Measurements from ENCODE around the gene MOXD1.

Gene MOXD1

GRCh38 chr6:132304891-132305305 is 96.4 kb downstream of the MOXD1 start:
- no peaks in the 10 kb centered on the region for H3K36me3 ChIP-seq (ENCODE audit: insufficient read depth, low read length)
- no peaks in the 10 kb centered on the region for H3K4me1 ChIP-seq (ENCODE audit: insufficient read depth, low read length)
- no peaks in the 10 kb centered on the region for H3K9me3 ChIP-seq (ENCODE audit: control insufficient read depth, insufficient read depth, low read length)
- H3K9ac ChIP-seq (ENCODE audit: low read depth, low read length), result no peak overlapping the region

- no peaks in the 10 kb centered on the region for H3K9me3 ChIP-seq (ENCODE audit: control insufficient read depth, insufficient read depth, low read length)
- H3K36me3 ChIP-seq (ENCODE audit: insufficient read depth, low read length), result no peaks in the 10 kb centered on the region
- H3K4me1 ChIP-seq (ENCODE audit: insufficient read depth, low read length), result no peaks in the 10 kb centered on the region
- no peak overlapping the region for H3K9ac ChIP-seq (ENCODE audit: low read depth, low read length)
These were observed 100.8 kb downstream of the MOXD1 start for GRCh38 chr6:132300323-132300949.

- Histone ChIP-seq H3K36me3 (ENCODE audit: insufficient read depth, low read length) (no peaks in the 10 kb centered on the region), H3K4me1 (ENCODE audit: insufficient read depth, low read length) (no peaks in the 10 kb centered on the region), H3K9ac (ENCODE audit: low read depth, low read length) (no peak overlapping the region), H3K9me3 (ENCODE audit: control insufficient read depth, insufficient read depth, low read length) (no peaks in the 10 kb centered on the region)
These were observed 102.8 kb downstream of the MOXD1 start for GRCh38 chr6:132298344-132298949.

GRCh38 chr6:132289756-132290155 is 111.5 kb downstream of the MOXD1 start:
- Histone ChIP-seq H3K36me3 (ENCODE audit: insufficient read depth, low read length) (no peaks in the 10 kb centered on the region), H3K4me1 (ENCODE audit: insufficient read depth, low read length) (no peaks in the 10 kb centered on the region), H3K9ac (ENCODE audit: low read depth, low read length) (no peak overlapping the region), H3K9me3 (ENCODE audit: control insufficient read depth, insufficient read depth, low read length) (no peaks in the 10 kb centered on the region)

GRCh38 chr6:132287101-132287500 is 114.2 kb downstream of the MOXD1 start:
- no peak overlapping the region for H3K9ac ChIP-seq (ENCODE audit: low read depth, low read length)
- no peaks in the 10 kb centered on the region for H3K36me3 ChIP-seq (ENCODE audit: insufficient read depth, low read length)
- H3K4me1 ChIP-seq (ENCODE audit: insufficient read depth, low read length), result no peaks in the 10 kb centered on the region
- H3K9me3 ChIP-seq (ENCODE audit: control insufficient read depth, insufficient read depth, low read length), result no peaks in the 10 kb centered on the region

- no peak overlapping the region for H3K9ac ChIP-seq (ENCODE audit: low read depth, low read length)
- no peaks in the 10 kb centered on the region for H3K36me3 ChIP-seq (ENCODE audit: insufficient read depth, low read length)
- H3K4me1 ChIP-seq (ENCODE audit: insufficient read depth, low read length), result no peaks in the 10 kb centered on the region
- H3K9me3 ChIP-seq (ENCODE audit: control insufficient read depth, insufficient read depth, low read length), result no peaks in the 10 kb centered on the region
These were observed 114.8 kb downstream of the MOXD1 start for GRCh38 chr6:132286298-132287019.

- H3K9me3 ChIP-seq (ENCODE audit: control insufficient read depth, insufficient read depth, low read length), result no peaks in the 10 kb centered on the region
- no peaks in the 10 kb centered on the region for H3K4me1 ChIP-seq (ENCODE audit: insufficient read depth, low read length)
- no peak overlapping the region for H3K9ac ChIP-seq (ENCODE audit: low read depth, low read length)
- H3K36me3 ChIP-seq (ENCODE audit: insufficient read depth, low read length), result no peaks in the 10 kb centered on the region
These were observed 116.1 kb downstream of the MOXD1 start for GRCh38 chr6:132285004-132285780.

GRCh38 chr6:132282696-132283095 is 118.6 kb downstream of the MOXD1 start:
- Histone ChIP-seq H3K9me3 (ENCODE audit: control insufficient read depth, insufficient read depth, low read length) (no peaks in the 10 kb centered on the region), H3K9ac (ENCODE audit: low read depth, low read length) (no peak overlapping the region), H3K4me1 (ENCODE audit: insufficient read depth, low read length) (no peaks in the 10 kb centered on the region), H3K36me3 (ENCODE audit: insufficient read depth, low read length) (no peaks in the 10 kb centered on the region)

GRCh38 chr6:132280436-132280835 is 120.8 kb downstream of the MOXD1 start:
- Histone ChIP-seq H3K9ac (ENCODE audit: low read depth, low read length) (no peak overlapping the region), H3K36me3 (ENCODE audit: insufficient read depth, low read length) (no peaks in the 10 kb centered on the region), H3K9me3 (ENCODE audit: control insufficient read depth, insufficient read depth, low read length) (no peaks in the 10 kb centered on the region), H3K4me1 (ENCODE audit: insufficient read depth, low read length) (no peaks in the 10 kb centered on the region)

- Histone ChIP-seq H3K9me3 (ENCODE audit: control insufficient read depth, insufficient read depth, low read length) (no peaks in the 10 kb centered on the region), H3K36me3 (ENCODE audit: insufficient read depth, low read length) (no peaks in the 10 kb centered on the region), H3K4me1 (ENCODE audit: insufficient read depth, low read length) (no peaks in the 10 kb centered on the region), H3K9ac (ENCODE audit: low read depth, low read length) (peak overlapping the region; percentile 52)
These were observed 121.6 kb downstream of the MOXD1 start for GRCh38 chr6:132279592-132280139.

- Histone ChIP-seq H3K4me1 (ENCODE audit: insufficient read depth, low read length) (no peaks in the 10 kb centered on the region), H3K36me3 (ENCODE audit: insufficient read depth, low read length) (no peaks in the 10 kb centered on the region)
These were observed 126.0 kb downstream of the MOXD1 start for GRCh38 chr6:132275066-132275970.

GRCh38 chr6:132272776-132273175 is 128.5 kb downstream of the MOXD1 start:
- Histone ChIP-seq H3K9ac (ENCODE audit: low read depth, low read length) (no peak overlapping the region), H3K4me1 (ENCODE audit: insufficient read depth, low read length) (no peaks in the 10 kb centered on the region), H3K36me3 (ENCODE audit: insufficient read depth, low read length) (no peaks in the 10 kb centered on the region), H3K9me3 (ENCODE audit: control insufficient read depth, insufficient read depth, low read length) (no peaks in the 10 kb centered on the region)

More at GRCh38 chr6:132275066-132275970, 126.0 kb downstream of the MOXD1 start:
- no peaks in the 10 kb centered on the region for H3K9me3 ChIP-seq (ENCODE audit: control insufficient read depth, insufficient read depth, low read length)
- no peak overlapping the region for H3K9ac ChIP-seq (ENCODE audit: low read depth, low read length)

GRCh38 chr6:132270726-132271402 is 130.4 kb downstream of the MOXD1 start:
- no peaks in the 10 kb centered on the region for H3K9me3 ChIP-seq (ENCODE audit: control insufficient read depth, insufficient read depth, low read length)
- no peaks in the 10 kb centered on the region for H3K4me1 ChIP-seq (ENCODE audit: insufficient read depth, low read length)
- H3K9ac ChIP-seq (ENCODE audit: low read depth, low read length), result no peak overlapping the region
- no peaks in the 10 kb centered on the region for H3K36me3 ChIP-seq (ENCODE audit: insufficient read depth, low read length)

Measured in ES-I3 (cell line).